CD14-positive monocyte (primary cell): Measurements from ENCODE around the gene MPV17L2. TPM values are rescaled to one million over a fixed set of nuclear protein-coding genes. Genes with fewer than 3 reads are reported as not detected.

Source experiments
- DNase-seq, 3 donors: peaks; one replicate each; pipeline ENCODE4 v3.0.0-alpha.2; 2011 to 2022
- H2AFZ ChIP-seq: 2 replicates; pipeline ENCODE4 v1.6.0; 2012; ENCODE audit warnings: mild to moderate bottlenecking, low read depth, low read length, inconsistent platforms; ENCODE audit not compliant: insufficient read depth, poor library complexity, severe bottlenecking
- H3K27ac ChIP-seq, 2 donors: 1 replicate in 1 of 2; 2 replicates in 1 of 2; pipeline ENCODE4 v1.5.1; 2012 to 2013; ENCODE audit warnings: low read length in 2 of 2, control low read depth in 1 of 2, inconsistent platforms in 1 of 2, low read depth in 1 of 2, mild to moderate bottlenecking in 1 of 2
- H3K27me3 ChIP-seq, 2 donors: one replicate each; pipeline versions ENCODE4 v1.6.0 to v1.6.1; 2011 to 2013; ENCODE audit warnings: low read length in 2 of 2; ENCODE audit not compliant: control insufficient read depth in 2 of 2, insufficient read depth in 2 of 2
- H3K36me3 ChIP-seq, 2 donors: replicated peaks in 1 of 2; 1 replicate in 1 of 2; 2 replicates in 1 of 2; pipeline versions ENCODE4 v1.5.1 to v1.6.1; 2012 to 2013; ENCODE audit warnings: low read length in 2 of 2, control low read depth in 1 of 2, inconsistent platforms in 1 of 2, mild to moderate bottlenecking in 1 of 2; ENCODE audit not compliant: insufficient read depth in 2 of 2, control insufficient read depth in 1 of 2
- H3K4me1 ChIP-seq, 2 donors: 1 replicate in 1 of 2; 2 replicates in 1 of 2; pipeline versions ENCODE4 v1.5.1 to v1.6.1; 2012 to 2013; ENCODE audit warnings: low read length in 2 of 2, control low read depth in 1 of 2, inconsistent platforms in 1 of 2, mild to moderate bottlenecking in 1 of 2, moderate library complexity in 1 of 2; ENCODE audit not compliant: insufficient read depth in 2 of 2, control insufficient read depth in 1 of 2
- H3K4me2 ChIP-seq: replicated peaks from 2 replicates; pipeline ENCODE3; 2012; ENCODE audit warnings: low read length, moderate library complexity, mild to moderate bottlenecking; ENCODE audit not compliant: poor library complexity, severe bottlenecking; ENCODE audit errors: extremely low read depth
- H3K4me3 ChIP-seq, 3 experiments: fragments of 200-600 bp in 1 of 3; sonication (generic) in 1 of 3; replicated peaks in 1 of 3; 1 replicate in 2 of 3; 2 replicates in 1 of 3; pipeline ENCODE4 v1.5.1; 2011 to 2013; ENCODE audit warnings: low read length in 3 of 3, mild to moderate bottlenecking in 3 of 3, control low read depth in 2 of 3, low read depth in 2 of 3, inconsistent platforms in 1 of 3, moderate library complexity in 1 of 3
- H3K79me2 ChIP-seq: 2 replicates; pipeline ENCODE4 v1.6.0; 2012; ENCODE audit warnings: mild to moderate bottlenecking, control low read depth, inconsistent platforms, low read length, moderate library complexity; ENCODE audit not compliant: insufficient read depth
- H3K9ac ChIP-seq: 2 replicates; pipeline ENCODE4 v1.6.0; 2017; ENCODE audit warnings: low read length, mild to moderate bottlenecking; ENCODE audit not compliant: insufficient read depth, poor library complexity, severe bottlenecking
- H3K9me3 ChIP-seq, 2 donors: replicated peaks in 1 of 2; 1 replicate in 1 of 2; 2 replicates in 1 of 2; pipeline versions ENCODE4 v1.5.1 to v1.6.1; 2012 to 2013; ENCODE audit warnings: low read length in 2 of 2, control low read depth in 1 of 2; ENCODE audit not compliant: control insufficient read depth in 1 of 2, insufficient read depth in 1 of 2
- H4K20me1 ChIP-seq: 2 replicates; pipeline ENCODE4 v1.6.0; 2012; ENCODE audit warnings: mild to moderate bottlenecking, low read length, control low read depth, moderate library complexity; ENCODE audit not compliant: insufficient read depth
- H3K27ac Mint-ChIP-seq, 7 donors: one replicate each; pipeline ENCODE4 v1.8.0; 2020; ENCODE audit warnings: mild to moderate bottlenecking in 7 of 7, mixed read lengths in 7 of 7, moderate library complexity in 6 of 7, inconsistent platforms in 2 of 7
- H3K27me3 Mint-ChIP-seq, 3 donors: one replicate each; pipeline ENCODE4 v1.8.0; 2021 to 2022; ENCODE audit warnings: low read depth in 3 of 3, mild to moderate bottlenecking in 3 of 3, mixed read lengths in 3 of 3, moderate library complexity in 3 of 3, inconsistent platforms in 1 of 3
- H3K36me3 Mint-ChIP-seq, 2 donors: one replicate each; pipeline ENCODE4 v1.8.0; 2020; ENCODE audit warnings: mixed read lengths in 2 of 2, inconsistent platforms in 1 of 2, mild to moderate bottlenecking in 1 of 2
- H3K4me1 Mint-ChIP-seq: one replicate; pipeline ENCODE4 v1.8.0; 2020; ENCODE audit warnings: mild to moderate bottlenecking, mixed read lengths
- H3K4me3 Mint-ChIP-seq, 2 donors: one replicate each; pipeline ENCODE4 v1.8.0; 2020; ENCODE audit warnings: mild to moderate bottlenecking in 2 of 2, mixed read lengths in 2 of 2, moderate library complexity in 1 of 2
- H3K9me3 Mint-ChIP-seq, 7 donors: one replicate each; pipeline ENCODE4 v1.8.0; 2020 to 2022; ENCODE audit warnings: mixed read lengths in 7 of 7, mild to moderate bottlenecking in 6 of 7, moderate library complexity in 6 of 7, inconsistent platforms in 2 of 7
- WGBS: methylation state at CpG from one replicate; pipeline ENCODE4 v1.1.5; 2013; ENCODE audit warnings: missing lambda C conversion rate; ENCODE audit not compliant: insufficient coverage; 5-methylcytosine and 5-hydroxymethylcytosine counted together
- intact Hi-C, 2 donors: fragments of 100-400 bp; cut with micrococcal nuclease; formaldehyde crosslinking; loops; one replicate each; pipeline versions ENCODE4 v1.15.0 to v1.15.1; 2023
- polyA plus RNA-seq, 3 donors: library from polyadenylated mRNA; depleted of rRNA in 1 of 3; unstranded in 2 of 3; stranded (reverse) in 1 of 3; fragments of 300-500 nt in 2 of 3; fragments of >200 nt in 1 of 3; fragmentation: Illumina TruSeq in 2 of 3; gene quantifications; 1 replicate in 2 of 3; 2 replicates in 1 of 3; pipeline ENCODE4 v1.2.3, GENCODE V29; 2012 to 2021
- TF ChIP-seq, protein P1 (sequence below): fragments of 200-600 bp; IDR thresholded peaks from one replicate; pipeline ENCODE4 v1.8.0; 2022; ENCODE audit warnings: antibody characterized with exemption, mild to moderate bottlenecking

Gene MPV17L2
- polyA plus RNA-seq, 3 donors, result 14.3 to 20.2 (median 15.0) TPM

DNA sequence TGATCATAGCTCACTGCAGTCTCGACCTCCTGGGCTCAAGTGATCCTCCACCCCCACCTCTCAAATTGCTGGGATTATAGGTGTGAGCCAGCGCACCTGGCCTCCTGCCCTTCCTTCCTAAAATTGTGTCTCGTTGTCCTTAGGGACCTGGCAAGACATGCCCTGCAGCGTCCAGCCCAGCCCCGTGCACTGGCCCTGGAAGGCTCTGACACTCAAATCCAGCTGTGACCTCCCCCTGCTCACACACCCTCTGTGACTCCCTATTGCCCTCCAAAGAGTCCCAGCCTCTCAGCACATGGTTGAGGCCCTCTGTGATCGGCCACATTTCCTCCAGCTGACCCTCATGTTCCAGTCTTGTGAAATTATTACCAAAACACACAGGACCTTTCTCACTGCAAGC is 4.9 kb downstream of the MPV17L2 start:
- H3K27ac ChIP-seq, result no peak overlapping the region
- Mint-ChIP-seq H3K27ac (peak overlapping the region in 1 of 7 donors; percentile 37), H3K27me3 (peaks cover 4 to 10% (median 8%) of the 10 kb centered on the region in 3 donors), H3K36me3 (peaks cover 47 to 65% of the 10 kb centered on the region in 2 donors), H3K9me3 (no peaks in the 10 kb centered on the region), H3K4me1 (peaks cover 26% of the 10 kb centered on the region), H3K4me3 (no peak overlapping the region)
- H3K36me3 ChIP-seq, result peaks cover 20 to 40% of the 10 kb centered on the region in 2 donors
- H3K9me3 ChIP-seq, result no peaks in the 10 kb centered on the region
- no peak overlapping the region for H3K9ac ChIP-seq
- no peak overlapping the region for H3K4me2 ChIP-seq
- peaks cover 0 to 3% of the 10 kb centered on the region in 2 donors for H3K27me3 ChIP-seq
- peaks cover 23 to 25% of the 10 kb centered on the region in 2 donors for H3K4me1 ChIP-seq
- TF ChIP-seq, protein P1, sequence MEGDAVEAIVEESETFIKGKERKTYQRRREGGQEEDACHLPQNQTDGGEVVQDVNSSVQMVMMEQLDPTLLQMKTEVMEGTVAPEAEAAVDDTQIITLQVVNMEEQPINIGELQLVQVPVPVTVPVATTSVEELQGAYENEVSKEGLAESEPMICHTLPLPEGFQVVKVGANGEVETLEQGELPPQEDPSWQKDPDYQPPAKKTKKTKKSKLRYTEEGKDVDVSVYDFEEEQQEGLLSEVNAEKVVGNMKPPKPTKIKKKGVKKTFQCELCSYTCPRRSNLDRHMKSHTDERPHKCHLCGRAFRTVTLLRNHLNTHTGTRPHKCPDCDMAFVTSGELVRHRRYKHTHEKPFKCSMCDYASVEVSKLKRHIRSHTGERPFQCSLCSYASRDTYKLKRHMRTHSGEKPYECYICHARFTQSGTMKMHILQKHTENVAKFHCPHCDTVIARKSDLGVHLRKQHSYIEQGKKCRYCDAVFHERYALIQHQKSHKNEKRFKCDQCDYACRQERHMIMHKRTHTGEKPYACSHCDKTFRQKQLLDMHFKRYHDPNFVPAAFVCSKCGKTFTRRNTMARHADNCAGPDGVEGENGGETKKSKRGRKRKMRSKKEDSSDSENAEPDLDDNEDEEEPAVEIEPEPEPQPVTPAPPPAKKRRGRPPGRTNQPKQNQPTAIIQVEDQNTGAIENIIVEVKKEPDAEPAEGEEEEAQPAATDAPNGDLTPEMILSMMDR, result no peak
- H4K20me1 ChIP-seq, result peaks cover 17% of the 10 kb centered on the region
- WGBS, result 80% methylated on average over 5 of the region's 6 CpGs
- intact Hi-C loops, result no loop called here
- H3K4me3 ChIP-seq, result no peak overlapping the region
- peaks cover 13% of the 10 kb centered on the region for H3K79me2 ChIP-seq
- DNase-seq, result no peak
- no peak overlapping the region for H2AFZ ChIP-seq

DNA sequence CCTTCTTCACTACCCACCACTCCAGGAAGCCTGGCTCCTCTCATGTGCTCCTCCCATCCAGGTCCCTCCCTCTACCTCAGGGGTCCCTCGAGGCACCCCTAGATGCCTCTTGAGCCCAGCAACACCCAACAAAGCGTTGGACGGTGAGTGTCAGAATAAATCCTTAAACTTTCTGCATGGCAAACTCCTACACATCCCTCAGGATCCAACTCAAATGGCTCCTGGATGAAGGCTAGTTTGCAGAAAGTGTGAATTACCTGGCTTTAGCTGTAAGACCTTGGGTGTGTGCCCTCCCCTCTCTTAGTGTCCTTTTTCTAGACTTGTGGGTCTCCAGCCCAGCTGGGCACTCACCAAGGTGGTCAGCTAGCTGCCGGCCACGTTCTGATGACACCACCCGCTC is 5.4 kb downstream of the MPV17L2 start:
- Mint-ChIP-seq H3K9me3 (no peaks in the 10 kb centered on the region), H3K27ac (no peak overlapping the region), H3K27me3 (peaks cover 7 to 14% (median 8%) of the 10 kb centered on the region in 3 donors), H3K4me3 (no peak overlapping the region), H3K4me1 (peaks cover 31% of the 10 kb centered on the region), H3K36me3 (peaks cover 47 to 65% of the 10 kb centered on the region in 2 donors)
- TF ChIP-seq, protein P1, result no peak
- H3K9ac ChIP-seq, result no peak overlapping the region
- no peak for DNase-seq
- no peak overlapping the region for H3K4me3 ChIP-seq
- peaks cover 27 to 28% of the 10 kb centered on the region in 2 donors for H3K4me1 ChIP-seq
- H4K20me1 ChIP-seq, result peaks cover 20% of the 10 kb centered on the region
- peaks cover 15% of the 10 kb centered on the region for H3K79me2 ChIP-seq
- no peak overlapping the region for H2AFZ ChIP-seq
- peaks cover 0 to 7% of the 10 kb centered on the region in 2 donors for H3K27me3 ChIP-seq
- WGBS, result 100% methylated on average over 2 of the region's 6 CpGs
- intact Hi-C loops, result no loop called here
- no peak overlapping the region for H3K27ac ChIP-seq
- peaks cover 20 to 40% of the 10 kb centered on the region in 2 donors for H3K36me3 ChIP-seq
- H3K4me2 ChIP-seq, result no peak overlapping the region
- no peaks in the 10 kb centered on the region for H3K9me3 ChIP-seq
